Stimulated activated CD8-positive, alpha-beta memory T cell treated with anti-CD3 and anti-CD28 coated beads, Interleukin-12 subunit alpha, Interleukin-12 subunit beta, amount 100 ng/mL, for 24 hours (primary cell): ENCODE data around the gene KRTAP7-1.

Experiments
- DNase-seq: peaks from one replicate; pipeline ENCODE4 v3.0.0-alpha.2; 2020; ENCODE audit errors: extremely low read depth

KRTAP7-1 gene

GRCh38 chr21:30829659-30830058 is at the start of gene KRTAP7-1:
TSS of gene KRTAP7-1 (minus strand) at chr21:30829759. CDS start at chr21:30829698, 61 bp downstream.
- no peak for DNase-seq

- DNase-seq, result no peak
Observed at GRCh38 chr21:30874526-30874925, 45.0 kb upstream of the KRTAP7-1 start.

GRCh38 chr21:30847627-30848500 is 18.3 kb upstream of the KRTAP7-1 start:
- DNase-seq, result no peak

- DNase-seq, result no peak
Observed at GRCh38 chr21:30842990-30843389, 13.4 kb upstream of the KRTAP7-1 start.

- DNase-seq, result no peak
Observed at GRCh38 chr21:30839304-30839703, 9.7 kb upstream of the KRTAP7-1 start.

GRCh38 chr21:30838536-30838935 is 9.0 kb upstream of the KRTAP7-1 start:
- no peak for DNase-seq

- no peak for DNase-seq
Observed at GRCh38 chr21:30831194-30831765, 1.7 kb upstream of the KRTAP7-1 start.

- DNase-seq, result no peak
Observed at GRCh38 chr21:30818837-30819610, 10.5 kb downstream of the KRTAP7-1 start.

GRCh38 chr21:30813174-30813573 is 16.4 kb downstream of the KRTAP7-1 start, which contains the start of gene KRTAP8-1:
TSS of gene KRTAP8-1 (minus strand) at chr21:30813274. CDS start at chr21:30813220, 54 bp downstream.
- no peak for DNase-seq

GRCh38 chr21:30800605-30801004 is 29.0 kb downstream of the KRTAP7-1 start:
- DNase-seq, result no peak

GRCh38 chr21:30793581-30794314 is 35.8 kb downstream of the KRTAP7-1 start:
- DNase-seq, result no peak

GRCh38 chr21:30779249-30779648 is 50.3 kb downstream of the KRTAP7-1 start:
- DNase-seq, result no peak
